Measurements from ENCODE around the gene THOP1. TPM values are rescaled to one million over a fixed set of nuclear protein-coding genes. Genes with fewer than 3 reads are reported as not detected.

Gene THOP1
- total and polyA plus RNA-seq, 10 of the 15 experiments (the other 5 are each of a cell fraction or from before 2014, with no cell fraction given) = 1.9 to 270 (median 169) TPM

DNA sequence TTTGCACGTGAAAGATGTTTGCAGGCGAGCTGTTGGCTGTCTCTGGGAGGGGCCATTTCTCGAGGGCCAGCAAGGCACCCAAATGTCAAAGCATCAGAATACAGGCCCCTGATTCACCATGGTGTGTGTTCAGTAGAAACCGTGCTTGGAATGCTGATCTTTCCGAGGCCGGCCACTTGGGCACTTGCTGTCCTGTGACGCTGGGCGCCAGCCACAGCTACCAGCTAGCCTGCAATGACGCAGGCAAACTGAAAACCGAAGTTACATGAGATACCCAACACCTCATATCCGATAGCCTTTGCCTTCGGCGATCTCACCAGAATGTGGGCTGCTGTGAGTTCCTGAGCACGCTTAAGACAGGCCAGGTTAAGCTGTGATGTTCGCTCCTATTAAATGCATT is 12.0 kb downstream of the THOP1 start:
- Histone ChIP-seq H3K4me3 (no peak overlapping the region), H3K27me3 (replicated peaks in 1 of 2; ENCODE audit: control insufficient read depth in 2 of 2, insufficient read depth in 2 of 2, low read length in 1 of 2) (no peaks in the 10 kb centered on the region), H3K9ac (ENCODE audit: control insufficient read depth, insufficient read depth, low read length) (no peak overlapping the region), H2AFZ (ENCODE audit: control insufficient read depth, low read depth, low read length) (no peak overlapping the region), H4K20me1 (ENCODE audit: control insufficient read depth, insufficient read depth) (no peaks in the 10 kb centered on the region), H3K4me1 (ENCODE audit: control insufficient read depth, insufficient read depth, low read length) (no peaks in the 10 kb centered on the region), H3K36me3 (ENCODE audit: control insufficient read depth in 2 of 2, insufficient read depth in 2 of 2, low read length in 1 of 2) (peaks cover 13 to 25% of the 10 kb centered on the region in 2 experiments), H3K27ac (ENCODE audit: control insufficient read depth, insufficient read depth) (no peak overlapping the region), H3K79me2 (ENCODE audit: control insufficient read depth, insufficient read depth, low read length) (no peaks in the 10 kb centered on the region; the same call in 1 of the 2 replicates), H3K9me3 (replicated peaks; ENCODE audit: control insufficient read depth, insufficient read depth, low read length) (no peaks in the 10 kb centered on the region; the same call in 2 of the 3 replicates), H3K4me2 (ENCODE audit: control insufficient read depth, insufficient read depth) (no peak overlapping the region)
- no peak for ATAC-seq
- in situ Hi-C loops (cut with MboI) (no loop called here), intact Hi-C loops (cut with micrococcal nuclease; ENCODE audit: unreplicated experiment) (no loop called here)
- WGBS (ENCODE audit: insufficient coverage, insufficient replicate concordance, low lambda C conversion rate, missing lambda C conversion rate) = 96% methylated on average over 15 of the region's 15 CpGs
- ChIA-PET CTCF (no interaction called here), POLR2A (no interaction called here), SMC1A (ENCODE audit: uncharacterized antibody, unreplicated experiment) (interaction anchor here (0.6 kb wide), 1 partner anchor 46 kb away, joined by 3 read pairs; no protein-coding TSS in a partner anchor), RAD21 (ENCODE audit: unreplicated experiment) (no interaction called here)
- BruUV-seq (replicated peaks) = no TSS peak
- FAIRE-seq = no peak
- DNase-seq (ENCODE audit: low read depth, low spot score) = no peak
- TF ChIP-seq CBX3 (IDR thresholded peaks at IDR 0.05; ENCODE audit: borderline replicate concordance, low read depth) = no peak
- TF ChIP-seq POU2F2 (IDR thresholded peaks at IDR 0.05; ENCODE audit: borderline replicate concordance, low read depth, low read length) = no peak
- TF ChIP-seq KLF5 (IDR thresholded peaks at IDR 0.05; ENCODE audit: partially characterized antibody) = no peak
- TF ChIP-seq RELA (IDR thresholded peaks at IDR 0.05; ENCODE audit: borderline replicate concordance, partially characterized antibody) = no peak

DNA sequence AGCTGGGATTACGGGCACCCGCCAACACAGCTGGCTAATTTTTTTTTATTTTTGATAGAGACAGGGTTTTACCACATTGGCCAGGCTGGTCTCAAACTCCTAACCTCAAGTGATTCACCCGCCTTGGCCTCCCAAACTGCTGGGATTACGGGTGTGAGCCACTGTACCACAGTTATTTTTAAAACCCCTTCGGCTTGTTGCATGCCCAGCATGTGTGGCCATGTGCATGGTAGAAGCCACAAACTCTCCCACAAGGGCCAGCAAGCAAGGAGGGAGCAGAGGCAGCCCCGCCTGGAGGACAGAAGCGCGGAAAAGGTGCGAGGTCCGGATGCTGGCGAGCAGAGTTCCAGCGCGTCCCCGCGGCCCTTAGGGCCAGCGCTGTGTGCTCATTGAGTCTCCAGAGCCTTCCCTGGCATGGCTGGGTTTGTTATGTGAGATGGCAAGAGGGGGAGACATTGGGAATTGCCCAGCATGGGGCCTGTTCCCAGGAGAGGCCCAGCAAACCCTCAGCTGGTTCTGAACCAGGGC is 12.9 kb downstream of the THOP1 start:
- no peak overlapping the region for H3K9ac ChIP-seq (ENCODE audit: control insufficient read depth, insufficient read depth, low read length)
- TF ChIP-seq MTA2 (IDR thresholded peaks at IDR 0.05; ENCODE audit: low read depth) = no peak
- no peak for TF ChIP-seq YY1 (IDR thresholded peaks at IDR 0.05; ENCODE audit: low read depth, low read length)
- TF ChIP-seq IRF4 (IDR thresholded peaks at IDR 0.05; ENCODE audit: low read depth, low read length) = no peak
- TF ChIP-seq, protein P1, sequence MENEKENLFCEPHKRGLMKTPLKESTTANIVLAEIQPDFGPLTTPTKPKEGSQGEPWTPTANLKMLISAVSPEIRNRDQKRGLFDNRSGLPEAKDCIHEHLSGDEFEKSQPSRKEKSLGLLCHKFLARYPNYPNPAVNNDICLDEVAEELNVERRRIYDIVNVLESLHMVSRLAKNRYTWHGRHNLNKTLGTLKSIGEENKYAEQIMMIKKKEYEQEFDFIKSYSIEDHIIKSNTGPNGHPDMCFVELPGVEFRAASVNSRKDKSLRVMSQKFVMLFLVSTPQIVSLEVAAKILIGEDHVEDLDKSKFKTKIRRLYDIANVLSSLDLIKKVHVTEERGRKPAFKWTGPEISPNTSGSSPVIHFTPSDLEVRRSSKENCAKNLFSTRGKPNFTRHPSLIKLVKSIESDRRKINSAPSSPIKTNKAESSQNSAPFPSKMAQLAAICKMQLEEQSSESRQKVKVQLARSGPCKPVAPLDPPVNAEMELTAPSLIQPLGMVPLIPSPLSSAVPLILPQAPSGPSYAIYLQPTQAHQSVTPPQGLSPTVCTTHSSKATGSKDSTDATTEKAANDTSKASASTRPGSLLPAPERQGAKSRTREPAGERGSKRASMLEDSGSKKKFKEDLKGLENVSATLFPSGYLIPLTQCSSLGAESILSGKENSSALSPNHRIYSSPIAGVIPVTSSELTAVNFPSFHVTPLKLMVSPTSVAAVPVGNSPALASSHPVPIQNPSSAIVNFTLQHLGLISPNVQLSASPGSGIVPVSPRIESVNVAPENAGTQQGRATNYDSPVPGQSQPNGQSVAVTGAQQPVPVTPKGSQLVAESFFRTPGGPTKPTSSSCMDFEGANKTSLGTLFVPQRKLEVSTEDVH (IDR thresholded peaks at IDR 0.05; ENCODE audit: low read depth, partially characterized antibody) = no peak
- TF ChIP-seq STAT3 (IDR thresholded peaks at IDR 0.05; ENCODE audit: low read depth, low read length) = no peak
- no peak for TF ChIP-seq ZNF217 (IDR thresholded peaks at IDR 0.05)
- TF ChIP-seq NKRF (conservative IDR thresholded peaks at IDR 0.05) = no peak
- no peak for TF ChIP-seq CBFB (IDR thresholded peaks at IDR 0.05; ENCODE audit: low read depth)
- FAIRE-seq = no peak
- no peak overlapping the region for H3K4me2 ChIP-seq (ENCODE audit: control insufficient read depth, insufficient read depth)
- peaks cover 17 to 31% of the 10 kb centered on the region in 2 experiments for H3K36me3 ChIP-seq (ENCODE audit: control insufficient read depth in 2 of 2, insufficient read depth in 2 of 2, low read length in 1 of 2)
- no peaks in the 10 kb centered on the region for H3K27me3 ChIP-seq (replicated peaks in 1 of 2; ENCODE audit: control insufficient read depth in 2 of 2, insufficient read depth in 2 of 2, low read length in 1 of 2)
- H3K4me3 ChIP-seq = no peak overlapping the region
- BruUV-seq (replicated peaks) = no TSS peak
- no peaks in the 10 kb centered on the region; the same call in 1 of the 2 replicates for H3K79me2 ChIP-seq (ENCODE audit: control insufficient read depth, insufficient read depth, low read length)
- 96% methylated on average over 16 of the region's 16 CpGs for WGBS (ENCODE audit: insufficient coverage, insufficient replicate concordance, low lambda C conversion rate, missing lambda C conversion rate)
- RAD21 ChIA-PET (ENCODE audit: unreplicated experiment) = no interaction called here
- POLR2A ChIA-PET = no interaction called here
- no peaks in the 10 kb centered on the region for H3K4me1 ChIP-seq (ENCODE audit: control insufficient read depth, insufficient read depth, low read length)
- no peak for DNase-seq (ENCODE audit: low read depth, low spot score)
- ATAC-seq = no peak
- SMC1A ChIA-PET (ENCODE audit: uncharacterized antibody, unreplicated experiment) = interaction anchor here (0.6 kb wide), 1 partner anchor 45 kb away, joined by 3 read pairs; no protein-coding TSS in a partner anchor
- no peaks in the 10 kb centered on the region for H4K20me1 ChIP-seq (ENCODE audit: control insufficient read depth, insufficient read depth)
- intact Hi-C loops (cut with micrococcal nuclease; ENCODE audit: unreplicated experiment) (no loop called here), in situ Hi-C loops (cut with MboI) (no loop called here)
- CTCF ChIA-PET = no interaction called here
- no peak overlapping the region for H3K27ac ChIP-seq (ENCODE audit: control insufficient read depth, insufficient read depth)
- no peak overlapping the region for H2AFZ ChIP-seq (ENCODE audit: control insufficient read depth, low read depth, low read length)
- H3K9me3 ChIP-seq (replicated peaks; ENCODE audit: control insufficient read depth, insufficient read depth, low read length) = no peaks in the 10 kb centered on the region; the same call in 2 of the 3 replicates

Measured in GM12878 (cell line).